ENCODE results near the gene TLE4.

GRCh38 chr9:79604149-79604548 lies 32.4 kb downstream of the TLE4 start:
- TF ChIP-seq, protein P1, sequence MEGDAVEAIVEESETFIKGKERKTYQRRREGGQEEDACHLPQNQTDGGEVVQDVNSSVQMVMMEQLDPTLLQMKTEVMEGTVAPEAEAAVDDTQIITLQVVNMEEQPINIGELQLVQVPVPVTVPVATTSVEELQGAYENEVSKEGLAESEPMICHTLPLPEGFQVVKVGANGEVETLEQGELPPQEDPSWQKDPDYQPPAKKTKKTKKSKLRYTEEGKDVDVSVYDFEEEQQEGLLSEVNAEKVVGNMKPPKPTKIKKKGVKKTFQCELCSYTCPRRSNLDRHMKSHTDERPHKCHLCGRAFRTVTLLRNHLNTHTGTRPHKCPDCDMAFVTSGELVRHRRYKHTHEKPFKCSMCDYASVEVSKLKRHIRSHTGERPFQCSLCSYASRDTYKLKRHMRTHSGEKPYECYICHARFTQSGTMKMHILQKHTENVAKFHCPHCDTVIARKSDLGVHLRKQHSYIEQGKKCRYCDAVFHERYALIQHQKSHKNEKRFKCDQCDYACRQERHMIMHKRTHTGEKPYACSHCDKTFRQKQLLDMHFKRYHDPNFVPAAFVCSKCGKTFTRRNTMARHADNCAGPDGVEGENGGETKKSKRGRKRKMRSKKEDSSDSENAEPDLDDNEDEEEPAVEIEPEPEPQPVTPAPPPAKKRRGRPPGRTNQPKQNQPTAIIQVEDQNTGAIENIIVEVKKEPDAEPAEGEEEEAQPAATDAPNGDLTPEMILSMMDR (IDR thresholded peaks at IDR 0.05) = no peak
- no peak for TF ChIP-seq POLR2A (IDR thresholded peaks at IDR 0.05)

Data from breast epithelium (tissue), 3 donors.